ENCODE measurements around the gene STIMATE. TPM values are rescaled to one million over a fixed set of nuclear protein-coding genes. Genes with fewer than 3 reads are reported as not detected.

The STIMATE gene
- total RNA-seq, 2 experiments from 2014 or later, result 18.1 to 19.0 TPM

DNA sequence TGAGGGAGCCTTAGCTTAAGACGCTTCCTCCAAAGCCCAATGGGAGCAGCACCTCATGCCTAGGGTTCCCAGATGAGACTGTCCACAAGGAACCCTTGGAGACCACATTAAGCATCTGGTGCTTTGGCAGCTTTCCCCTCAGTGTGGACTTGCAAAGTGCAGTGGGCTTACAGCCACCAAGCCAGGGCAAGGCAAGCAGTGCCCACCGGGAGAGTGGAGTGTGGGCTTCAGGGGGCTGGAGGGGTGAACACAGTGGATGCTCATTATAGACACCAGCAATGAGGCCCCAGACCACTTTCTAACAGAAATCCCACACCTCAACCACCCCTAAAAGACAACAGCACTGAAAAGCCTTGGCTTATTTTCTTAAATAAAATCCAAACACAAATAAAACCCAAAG, 53.5 kb downstream of the STIMATE start:
- H4K20me1 ChIP-seq (ENCODE audit: insufficient read depth, low read length), result no peaks in the 10 kb centered on the region
- H3K9me2 ChIP-seq (ENCODE audit: insufficient read depth, low read length), result no peaks in the 10 kb centered on the region
- no peak for TF ChIP-seq EZH2phosphoT487 (IDR thresholded peaks at IDR 0.05; ENCODE audit: borderline replicate concordance, low read depth, low read length)
- TF ChIP-seq, protein P1, sequence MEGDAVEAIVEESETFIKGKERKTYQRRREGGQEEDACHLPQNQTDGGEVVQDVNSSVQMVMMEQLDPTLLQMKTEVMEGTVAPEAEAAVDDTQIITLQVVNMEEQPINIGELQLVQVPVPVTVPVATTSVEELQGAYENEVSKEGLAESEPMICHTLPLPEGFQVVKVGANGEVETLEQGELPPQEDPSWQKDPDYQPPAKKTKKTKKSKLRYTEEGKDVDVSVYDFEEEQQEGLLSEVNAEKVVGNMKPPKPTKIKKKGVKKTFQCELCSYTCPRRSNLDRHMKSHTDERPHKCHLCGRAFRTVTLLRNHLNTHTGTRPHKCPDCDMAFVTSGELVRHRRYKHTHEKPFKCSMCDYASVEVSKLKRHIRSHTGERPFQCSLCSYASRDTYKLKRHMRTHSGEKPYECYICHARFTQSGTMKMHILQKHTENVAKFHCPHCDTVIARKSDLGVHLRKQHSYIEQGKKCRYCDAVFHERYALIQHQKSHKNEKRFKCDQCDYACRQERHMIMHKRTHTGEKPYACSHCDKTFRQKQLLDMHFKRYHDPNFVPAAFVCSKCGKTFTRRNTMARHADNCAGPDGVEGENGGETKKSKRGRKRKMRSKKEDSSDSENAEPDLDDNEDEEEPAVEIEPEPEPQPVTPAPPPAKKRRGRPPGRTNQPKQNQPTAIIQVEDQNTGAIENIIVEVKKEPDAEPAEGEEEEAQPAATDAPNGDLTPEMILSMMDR (conservative IDR thresholded peaks at IDR 0.05; ENCODE audit: low read length), result no peak
- DNase-seq (ENCODE audit: low spot score), result no peak
- no peak overlapping the region for H3K4me2 ChIP-seq (ENCODE audit: low read length)
- H3K9me3 ChIP-seq (ENCODE audit: low read length), result no peaks in the 10 kb centered on the region
- H3K4me3 ChIP-seq (ENCODE audit: low read depth, low read length, poor library complexity, severe bottlenecking), result no peak overlapping the region
- no peak overlapping the region for H3K27ac ChIP-seq (ENCODE audit: low read depth, low read length, poor library complexity, severe bottlenecking)
- H2AFZ ChIP-seq (ENCODE audit: low read length), result no peak overlapping the region
- no peaks in the 10 kb centered on the region for H3K4me1 ChIP-seq (ENCODE audit: insufficient read depth, low read length, poor library complexity, severe bottlenecking)
- ChIA-PET CTCF (ENCODE audit: unreplicated experiment) (no interaction called here), POLR2A (interaction anchor here (0.6 kb wide), 1 partner anchor 176 kb away, joined by 4 read pairs; no protein-coding TSS in a partner anchor)
- no peaks in the 10 kb centered on the region for H3K79me2 ChIP-seq (ENCODE audit: insufficient read depth, low read depth, low read length)
- intact Hi-C loops (cut with micrococcal nuclease; ENCODE audit: unreplicated experiment), result no loop called here
- no TSS peak for BruUV-seq (replicated peaks)
- H3K36me3 ChIP-seq (ENCODE audit: insufficient read depth, low read length), result no peaks in the 10 kb centered on the region

DNA sequence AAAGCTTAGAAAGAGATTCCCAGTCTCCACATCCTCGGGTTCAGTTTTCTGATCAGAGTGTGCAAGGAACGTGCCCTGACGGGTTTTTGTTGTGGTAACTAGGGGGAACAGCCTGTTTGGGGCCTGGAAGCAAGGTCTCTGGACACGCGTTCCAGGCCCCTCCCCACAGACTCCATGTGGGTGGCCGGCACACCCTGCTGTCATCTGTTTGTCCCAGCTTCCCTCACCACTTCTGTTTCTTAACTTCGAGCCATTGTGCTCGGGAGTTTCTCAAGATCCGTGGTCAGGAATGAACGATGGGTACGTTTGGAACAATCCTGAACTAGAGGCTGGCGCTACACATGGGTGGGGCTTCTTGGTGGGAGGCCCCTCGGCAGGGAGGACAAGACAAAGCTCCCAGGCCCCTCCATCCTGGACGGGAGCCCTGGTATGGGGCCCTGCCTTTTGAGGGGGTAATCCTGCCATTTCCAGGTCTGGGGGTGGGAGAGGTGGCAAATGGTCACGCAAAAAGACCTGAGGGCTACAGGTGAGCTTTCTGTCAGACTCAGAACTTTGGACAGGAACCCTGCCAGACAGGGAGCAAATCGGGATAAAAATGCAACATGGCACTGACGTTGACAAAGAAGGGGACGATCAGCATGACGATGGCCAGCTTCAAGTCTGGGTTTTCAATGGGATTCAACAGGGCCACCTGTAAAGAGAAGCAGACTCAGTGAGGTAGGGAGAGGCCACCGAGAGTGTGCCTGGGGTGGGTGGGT, 54.1 kb downstream of the STIMATE start:
- POLR2A ChIA-PET, result interaction anchor here (0.6 kb wide), 1 partner anchor 175 kb away, joined by 4 read pairs; no protein-coding TSS in a partner anchor
- Histone ChIP-seq H3K4me1 (ENCODE audit: insufficient read depth, low read length, poor library complexity, severe bottlenecking) (no peaks in the 10 kb centered on the region), H4K20me1 (ENCODE audit: insufficient read depth, low read length) (no peaks in the 10 kb centered on the region), H3K9me2 (ENCODE audit: insufficient read depth, low read length) (no peaks in the 10 kb centered on the region), H3K36me3 (ENCODE audit: insufficient read depth, low read length) (no peaks in the 10 kb centered on the region), H2AFZ (ENCODE audit: low read length) (no peak overlapping the region), H3K79me2 (ENCODE audit: insufficient read depth, low read depth, low read length) (no peaks in the 10 kb centered on the region), H3K4me3 (ENCODE audit: low read depth, low read length, poor library complexity, severe bottlenecking) (no peak overlapping the region), H3K27ac (ENCODE audit: low read depth, low read length, poor library complexity, severe bottlenecking) (no peak overlapping the region), H3K9me3 (ENCODE audit: low read length) (no peaks in the 10 kb centered on the region), H3K4me2 (ENCODE audit: low read length) (no peak overlapping the region)
- BruUV-seq (replicated peaks), result no TSS peak
- intact Hi-C loops (cut with micrococcal nuclease; ENCODE audit: unreplicated experiment), result no loop called here
- CTCF ChIA-PET (ENCODE audit: unreplicated experiment), result no interaction called here
- no peak for DNase-seq (ENCODE audit: low spot score)
- TF ChIP-seq, protein P1 (conservative IDR thresholded peaks at IDR 0.05; ENCODE audit: low read length), result no peak
- TF ChIP-seq EZH2phosphoT487 (IDR thresholded peaks at IDR 0.05; ENCODE audit: borderline replicate concordance, low read depth, low read length), result no peak

DNA sequence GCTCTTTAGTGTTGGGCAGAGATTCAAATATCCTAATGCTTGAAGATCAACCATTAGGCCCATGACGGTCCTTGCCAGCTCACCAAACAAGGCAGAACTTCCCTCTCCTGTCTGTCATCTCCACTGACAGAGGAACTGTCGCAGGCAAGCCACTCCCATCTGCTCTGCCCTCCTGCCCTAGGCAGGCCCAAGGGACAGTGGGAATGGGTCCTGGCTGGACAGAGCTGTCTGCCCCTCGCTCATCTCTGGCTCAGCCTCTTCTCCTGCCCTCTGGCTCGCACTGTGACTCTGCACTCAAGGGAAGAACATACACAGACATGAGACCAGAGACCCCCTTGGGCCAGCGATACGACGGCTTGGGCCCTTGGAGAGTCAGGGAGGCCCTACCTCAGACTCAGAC, 54.9 kb downstream of the STIMATE start:
- Histone ChIP-seq H3K9me2 (ENCODE audit: insufficient read depth, low read length) (no peaks in the 10 kb centered on the region), H3K4me1 (ENCODE audit: insufficient read depth, low read length, poor library complexity, severe bottlenecking) (no peaks in the 10 kb centered on the region), H3K9me3 (ENCODE audit: low read length) (no peaks in the 10 kb centered on the region), H3K27ac (ENCODE audit: low read depth, low read length, poor library complexity, severe bottlenecking) (no peak overlapping the region), H4K20me1 (ENCODE audit: insufficient read depth, low read length) (no peaks in the 10 kb centered on the region), H3K4me3 (ENCODE audit: low read depth, low read length, poor library complexity, severe bottlenecking) (no peak overlapping the region), H3K4me2 (ENCODE audit: low read length) (no peak overlapping the region), H3K36me3 (ENCODE audit: insufficient read depth, low read length) (no peaks in the 10 kb centered on the region), H2AFZ (ENCODE audit: low read length) (no peak overlapping the region), H3K79me2 (ENCODE audit: insufficient read depth, low read depth, low read length) (no peaks in the 10 kb centered on the region)
- ChIA-PET POLR2A (interaction anchor here (0.6 kb wide), 1 partner anchor 361 kb away, joined by 3 read pairs; no protein-coding TSS in a partner anchor), CTCF (ENCODE audit: unreplicated experiment) (interaction anchor here (0.6 kb wide), 1 partner anchor 121 kb away, joined by 3 read pairs; no protein-coding TSS in a partner anchor)
- no peak for DNase-seq (ENCODE audit: low spot score)
- BruUV-seq (replicated peaks), result no TSS peak
- intact Hi-C loops (cut with micrococcal nuclease; ENCODE audit: unreplicated experiment), result no loop called here
- TF ChIP-seq EZH2phosphoT487 (IDR thresholded peaks at IDR 0.05; ENCODE audit: borderline replicate concordance, low read depth, low read length), result no peak

Data from OCI-LY7 (cell line).